Dendritic cell treated with granulocyte-macrophage colony-stimulating factor and Interleukin-4, amounts not matched to agents 40 ng/mL and 50 ng/mL, for 4 days (primary cell): ENCODE results near the gene DCDC2C.
"Not testable (repeated sequence)": the region's sequence is repeated elsewhere in the genome, so short reads cannot be mapped to it uniquely, and the experiment has no call there.

Experiments used
- H3K27ac Mint-ChIP-seq: one replicate; pipeline ENCODE4 v1.8.0; 2022; ENCODE audit warnings: mild to moderate bottlenecking, mixed read lengths
- H3K27me3 Mint-ChIP-seq: one replicate; pipeline ENCODE4 v1.8.0; 2022; ENCODE audit warnings: mild to moderate bottlenecking, mixed read lengths
- H3K36me3 Mint-ChIP-seq: one replicate; pipeline ENCODE4 v1.8.0; 2022; ENCODE audit warnings: low read depth, mixed read lengths
- H3K4me1 Mint-ChIP-seq: one replicate; pipeline ENCODE4 v1.8.0; 2022; ENCODE audit warnings: low read depth, mixed read lengths
- H3K4me3 Mint-ChIP-seq: one replicate; pipeline ENCODE4 v1.8.0; 2022; ENCODE audit warnings: mild to moderate bottlenecking, moderate library complexity, mixed read lengths
- H3K9me3 Mint-ChIP-seq: one replicate; pipeline ENCODE4 v1.8.0; 2022; ENCODE audit warnings: mixed read lengths
- intact Hi-C: fragments of 100-400 bp; cut with micrococcal nuclease; formaldehyde crosslinking; loops from one replicate; pipeline ENCODE4 v1.15.0; 2022

DCDC2C gene

GRCh38 chr2:3703236-3703756 is at the start of gene DCDC2C:
DCDC2C (plus strand) TSS chr2:3703575; CDS start chr2:3703752, 177 bp downstream.
- Mint-ChIP-seq H3K4me3 (no peak within 1 kb of the TSS), H3K9me3 (no peaks in the 10 kb centered on the region), H3K27ac (no peak within 1 kb of the TSS), H3K36me3 (no peaks in the 10 kb centered on the region), H3K4me1 (no peaks in the 10 kb centered on the region), H3K27me3 (peaks cover 34% of the 10 kb centered on the region)
- intact Hi-C loops = no loop called here

DNA sequence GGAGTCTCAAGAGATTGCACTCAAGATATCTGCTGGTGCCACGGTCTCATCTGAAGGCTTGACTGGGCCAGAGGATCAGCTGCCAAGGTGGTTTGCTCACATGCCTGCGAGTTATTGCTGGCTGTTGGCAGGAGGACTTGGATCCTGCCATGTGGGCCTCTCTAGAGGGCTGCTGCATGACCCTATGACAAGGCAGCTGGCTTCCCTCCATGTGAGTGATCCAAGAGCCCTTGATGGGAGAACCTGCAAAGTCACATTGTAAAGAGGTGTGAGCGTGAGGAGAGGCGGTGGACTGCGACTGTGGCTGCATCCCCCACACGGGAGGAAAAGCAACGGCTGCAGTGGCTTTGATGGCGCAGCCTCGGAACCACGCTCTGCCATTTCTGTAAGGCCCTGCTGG is 49.4 kb upstream of the DCDC2C start:
- Mint-ChIP-seq H3K36me3 (no peaks in the 10 kb centered on the region), H3K27me3 (peaks cover 50% of the 10 kb centered on the region), H3K4me1 (peaks cover 17% of the 10 kb centered on the region), H3K27ac (no peak overlapping the region), H3K9me3 (no peaks in the 10 kb centered on the region), H3K4me3 (no peak overlapping the region)
- intact Hi-C loops = loop anchor here (5.0 kb wide), 1 partner anchor 1532 kb away; no protein-coding TSS in a partner anchor

DNA sequence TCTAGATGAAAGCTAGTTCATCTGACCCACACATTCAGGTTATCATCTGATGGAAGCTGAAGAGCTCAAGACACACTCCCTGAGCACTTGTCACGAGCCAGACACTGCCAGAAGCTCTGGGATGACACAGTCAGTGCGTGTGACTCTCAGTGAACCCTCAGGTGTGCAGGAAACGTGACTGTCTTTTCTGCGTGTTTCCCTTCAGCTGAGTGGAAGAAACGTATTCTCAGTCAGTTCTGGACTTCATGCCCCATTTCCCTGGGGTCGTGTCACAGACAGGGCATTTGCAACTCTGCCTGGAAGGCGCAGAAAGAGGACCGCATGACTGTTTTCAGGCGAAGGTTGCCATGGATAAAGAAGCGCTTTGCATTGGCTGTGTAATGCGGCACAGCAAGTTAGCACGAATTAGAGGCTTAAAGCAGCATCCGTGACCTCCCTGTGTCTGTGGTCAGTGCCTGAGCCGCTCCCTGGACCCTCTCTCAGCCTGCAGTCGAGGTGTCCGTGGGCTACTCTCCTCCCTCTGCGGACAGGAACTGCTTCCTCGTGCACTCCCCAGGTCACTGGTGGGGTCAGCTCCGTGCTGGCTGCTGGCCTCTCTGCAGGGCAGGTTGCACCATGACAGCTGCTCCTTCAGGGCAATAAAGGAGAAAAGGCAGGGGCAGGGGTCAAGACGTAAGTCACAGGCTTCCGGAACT is 48.7 kb upstream of the DCDC2C start:
- H3K27me3 Mint-ChIP-seq = peaks cover 49% of the 10 kb centered on the region
- peaks cover 17% of the 10 kb centered on the region for H3K4me1 Mint-ChIP-seq
- intact Hi-C loops = loop anchor here (5.0 kb wide), 1 partner anchor 1532 kb away; no protein-coding TSS in a partner anchor
- H3K36me3 Mint-ChIP-seq = no peaks in the 10 kb centered on the region
- no peaks in the 10 kb centered on the region for H3K9me3 Mint-ChIP-seq
- no peak overlapping the region for H3K4me3 Mint-ChIP-seq
- no peak overlapping the region for H3K27ac Mint-ChIP-seq

DNA sequence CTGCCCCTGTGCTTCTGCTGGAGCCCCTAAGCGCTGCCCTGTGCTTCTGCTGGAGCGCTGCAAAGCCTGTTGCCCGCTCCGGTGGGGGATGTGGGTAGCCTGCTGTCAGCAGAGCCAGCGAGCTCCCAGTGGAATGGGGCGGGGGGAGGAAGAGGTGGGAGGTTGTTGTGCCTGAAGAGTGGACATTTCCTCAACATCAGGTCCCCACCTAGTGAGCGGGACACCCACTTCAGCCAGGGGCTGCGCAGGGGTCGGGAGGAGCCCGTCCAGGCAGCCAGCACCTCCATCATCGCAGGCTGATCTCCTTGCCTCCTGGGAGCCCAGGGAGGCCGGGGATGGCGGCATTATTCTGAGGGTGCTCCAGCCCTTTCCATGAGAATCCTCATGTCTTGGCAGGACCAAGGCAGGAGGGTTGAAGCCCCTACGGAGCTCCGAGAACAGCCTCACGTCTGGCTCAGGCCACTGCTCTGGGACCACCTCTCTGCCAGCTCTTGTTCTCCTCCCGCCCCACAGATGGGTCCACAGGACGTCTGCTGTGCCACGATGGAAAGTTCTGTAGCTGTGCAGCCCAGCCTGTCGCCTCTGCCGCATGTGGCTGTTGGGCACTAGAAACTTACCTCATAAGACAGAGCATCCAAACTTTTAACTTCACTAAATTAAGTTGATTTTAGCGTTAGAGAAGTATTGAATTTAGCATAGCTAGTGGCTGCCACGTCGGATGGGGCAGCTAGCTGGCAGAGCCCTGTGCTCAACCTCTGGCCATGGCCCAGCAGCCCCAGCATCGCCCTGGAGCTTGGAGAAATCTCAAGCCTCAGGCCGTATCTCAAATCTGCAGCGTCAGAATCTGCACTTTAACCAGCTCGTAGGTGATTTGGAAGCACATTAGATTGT is 47.3 kb upstream of the DCDC2C start:
- intact Hi-C loops = no loop called here

GRCh38 chr2:3656762-3657721 is 46.3 kb upstream of the DCDC2C start:
- Mint-ChIP-seq H3K36me3 (no peaks in the 10 kb centered on the region), H3K4me1 (peaks cover 2% of the 10 kb centered on the region), H3K9me3 (no peaks in the 10 kb centered on the region), H3K27me3 (peaks cover 30% of the 10 kb centered on the region), H3K27ac (no peak overlapping the region), H3K4me3 (no peak overlapping the region)
- intact Hi-C loops = no loop called here

More for the DNA sequence above, 47.3 kb upstream of the DCDC2C start:
- Mint-ChIP-seq H3K9me3 (no peaks in the 10 kb centered on the region), H3K4me1 (peaks cover 11% of the 10 kb centered on the region), H3K27me3 (peaks cover 38% of the 10 kb centered on the region), H3K36me3 (no peaks in the 10 kb centered on the region), H3K4me3 (no peak overlapping the region), H3K27ac (no peak overlapping the region)

DNA sequence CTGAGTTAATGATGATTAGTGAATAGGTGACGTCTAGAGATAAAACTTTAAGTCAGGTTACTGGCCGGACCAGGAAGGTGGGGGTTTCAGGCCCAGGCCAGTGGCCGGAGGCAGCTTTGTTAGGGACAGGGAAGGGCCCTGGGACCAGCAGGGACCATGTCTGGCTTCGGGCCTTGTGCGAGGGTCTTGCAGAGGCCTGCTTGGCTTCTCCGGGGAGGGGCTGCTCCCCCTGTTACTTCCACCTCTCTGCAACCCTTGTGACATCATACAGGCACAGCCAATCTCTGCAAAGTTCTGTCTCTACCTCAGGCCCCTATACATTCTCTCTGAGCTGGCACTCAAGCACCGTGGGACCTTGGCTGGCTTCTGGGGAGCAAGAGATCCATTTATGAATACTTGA is 45.5 kb upstream of the DCDC2C start, which contains the start of gene ALLC:
TSS of gene ALLC (plus strand) at position 320 of the 400 bp plus-strand sequence. CDS start 12,958 bp downstream, outside the sequence.
- Mint-ChIP-seq H3K9me3 (no peaks in the 10 kb centered on the region), H3K36me3 (no peaks in the 10 kb centered on the region), H3K4me1 (no peaks in the 10 kb centered on the region), H3K4me3 (no peak within 1 kb of the TSS), H3K27ac (no peak within 1 kb of the TSS), H3K27me3 (peaks cover 24% of the 10 kb centered on the region)
- intact Hi-C loops = no loop called here

DNA sequence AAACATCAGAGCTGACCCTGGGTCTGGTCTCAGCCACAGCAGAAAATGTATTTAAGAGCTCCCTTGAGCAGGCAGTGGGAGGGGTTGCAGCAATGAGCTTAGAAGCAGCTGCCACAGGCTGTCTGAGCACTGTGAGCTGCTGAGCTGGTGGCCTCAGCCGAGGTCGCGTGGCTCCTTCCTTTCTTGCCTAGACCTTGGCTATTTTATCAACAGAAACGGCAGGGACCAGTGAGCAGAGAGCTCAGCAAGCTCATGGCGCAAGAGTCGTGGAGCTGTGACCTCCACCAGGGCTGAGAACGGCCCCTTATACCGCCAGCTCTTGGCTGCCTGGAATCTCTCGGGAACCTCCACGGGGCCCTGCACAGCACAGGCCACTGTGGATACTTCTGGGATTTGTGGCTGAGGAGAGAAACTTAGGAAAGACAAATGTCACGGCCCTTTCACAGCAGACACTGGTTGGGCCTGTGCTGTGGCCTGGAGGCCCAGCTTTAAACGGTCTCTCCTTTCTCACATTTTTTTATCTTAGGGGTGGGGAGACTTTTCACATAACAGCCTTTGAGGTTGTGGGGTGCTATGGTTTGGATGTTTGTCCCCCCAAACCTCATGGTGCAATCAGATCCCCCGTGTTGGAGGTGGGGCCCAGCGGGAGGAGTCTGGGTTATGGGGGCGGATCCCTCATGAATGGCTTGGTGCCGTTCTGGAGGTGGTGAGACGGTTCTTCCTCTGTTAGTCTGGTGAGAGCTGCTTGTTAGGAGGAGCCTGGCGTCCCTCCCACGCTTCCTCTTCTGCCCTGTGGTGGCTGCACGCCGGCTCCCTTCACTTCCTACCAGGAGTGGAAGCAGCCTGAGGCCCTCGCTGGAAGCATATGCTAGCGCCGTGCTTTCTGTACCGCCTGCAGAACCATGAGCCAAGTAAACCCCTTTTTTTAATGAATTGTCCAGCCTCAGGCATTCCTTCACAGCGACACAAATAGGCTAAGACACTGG is 43.6 kb upstream of the DCDC2C start:
- Mint-ChIP-seq H3K4me3 (no peak overlapping the region), H3K27me3 (peaks cover 12% of the 10 kb centered on the region), H3K4me1 (no peaks in the 10 kb centered on the region), H3K36me3 (no peaks in the 10 kb centered on the region), H3K9me3 (no peaks in the 10 kb centered on the region), H3K27ac (no peak overlapping the region)
- intact Hi-C loops = no loop called here

DNA sequence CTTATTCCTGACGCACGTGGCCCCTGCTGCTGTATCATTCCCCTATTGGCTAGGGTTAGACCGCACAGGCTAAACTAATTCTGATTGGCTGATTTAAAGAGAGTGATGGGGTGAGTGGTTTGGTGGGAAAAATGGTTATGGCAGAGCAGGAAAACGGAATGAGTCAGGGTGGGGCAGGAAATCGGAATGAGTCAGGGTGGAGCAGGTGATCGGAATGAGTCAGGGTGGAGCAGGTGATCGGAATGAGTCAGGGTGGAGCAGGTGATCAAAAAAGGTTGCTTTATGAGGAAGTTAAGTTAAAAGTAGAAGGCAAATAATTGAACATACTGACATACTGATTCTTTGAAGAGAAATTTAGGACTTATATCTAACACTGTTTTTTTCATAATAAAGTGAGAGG is 42.7 kb upstream of the DCDC2C start:
- intact Hi-C loops, H3K36me3 Mint-ChIP-seq, H3K27ac Mint-ChIP-seq, H3K9me3 Mint-ChIP-seq, H3K4me3 Mint-ChIP-seq, H3K4me1 Mint-ChIP-seq, H3K27me3 Mint-ChIP-seq: not testable (repeated sequence)

- Mint-ChIP-seq H3K27ac (no peak overlapping the region), H3K4me3 (no peak overlapping the region), H3K36me3 (no peaks in the 10 kb centered on the region), H3K4me1 (no peaks in the 10 kb centered on the region), H3K27me3 (peaks cover 5% of the 10 kb centered on the region), H3K9me3 (no peaks in the 10 kb centered on the region)
- intact Hi-C loops = no loop called here
Observed at GRCh38 chr2:3661149-3661660, 42.2 kb upstream of the DCDC2C start.

- Mint-ChIP-seq H3K36me3 (no peaks in the 10 kb centered on the region), H3K4me1 (no peaks in the 10 kb centered on the region), H3K9me3 (no peaks in the 10 kb centered on the region), H3K4me3 (no peak overlapping the region), H3K27me3 (peaks cover 1% of the 10 kb centered on the region), H3K27ac (no peak overlapping the region)
- intact Hi-C loops = no loop called here
Observed at GRCh38 chr2:3662239-3662638, 41.1 kb upstream of the DCDC2C start.

DNA sequence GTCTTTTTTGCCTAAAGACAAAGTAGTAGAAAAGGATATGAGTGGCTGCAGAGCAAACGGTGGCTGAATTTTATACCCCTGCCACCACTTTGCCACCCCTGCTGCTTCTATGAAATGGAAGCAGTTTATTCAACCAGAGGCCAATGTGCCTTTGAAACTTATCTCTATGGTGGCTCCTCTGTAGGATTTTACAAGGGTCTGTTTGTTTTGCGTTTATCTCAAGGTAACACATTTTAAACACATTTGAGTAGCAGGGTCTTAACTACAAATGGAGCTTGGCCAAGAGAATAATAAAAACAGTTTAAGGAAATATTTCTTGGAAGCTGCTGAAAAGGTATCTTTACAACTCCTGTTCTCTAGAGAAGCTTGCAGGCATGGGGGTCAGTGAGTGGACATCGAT is 39.3 kb upstream of the DCDC2C start:
- no peak overlapping the region for H3K27ac Mint-ChIP-seq
- H3K4me1 Mint-ChIP-seq = no peaks in the 10 kb centered on the region
- intact Hi-C loops = no loop called here
- H3K36me3 Mint-ChIP-seq = no peaks in the 10 kb centered on the region
- no peak overlapping the region for H3K4me3 Mint-ChIP-seq
- peaks cover 1% of the 10 kb centered on the region for H3K27me3 Mint-ChIP-seq
- H3K9me3 Mint-ChIP-seq = no peaks in the 10 kb centered on the region

DNA sequence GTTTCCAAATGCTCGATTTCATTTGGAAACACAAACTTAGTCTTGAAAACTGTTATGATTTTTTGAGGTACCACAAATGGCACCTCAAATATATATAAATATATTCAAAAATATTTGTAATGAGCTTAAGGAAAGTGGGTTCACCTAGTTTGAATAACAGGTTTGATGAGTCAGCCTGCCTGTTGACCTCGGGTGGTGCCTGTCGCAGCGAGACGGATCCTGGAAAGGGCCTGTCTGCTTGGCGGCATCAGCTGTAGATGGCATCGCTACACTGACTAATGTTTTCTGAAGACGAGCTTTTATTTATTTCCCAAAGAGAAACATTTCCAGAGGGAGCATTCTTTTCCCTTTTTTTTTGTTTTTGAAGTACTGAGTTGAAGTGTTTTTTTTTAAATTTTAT is 38.5 kb upstream of the DCDC2C start:
- no peak overlapping the region for H3K4me3 Mint-ChIP-seq
- peaks cover 1% of the 10 kb centered on the region for H3K27me3 Mint-ChIP-seq
- H3K27ac Mint-ChIP-seq = no peak overlapping the region
- no peaks in the 10 kb centered on the region for H3K36me3 Mint-ChIP-seq
- H3K4me1 Mint-ChIP-seq = no peaks in the 10 kb centered on the region
- intact Hi-C loops = no loop called here
- no peaks in the 10 kb centered on the region for H3K9me3 Mint-ChIP-seq
